ENCODE measurements around the gene MBNL1. TPM values are rescaled to one million over a fixed set of nuclear protein-coding genes. Genes with fewer than 3 reads are reported as not detected.
"Not testable (repeated sequence)": the region's sequence is repeated elsewhere in the genome, so short reads cannot be mapped to it uniquely, and the experiment has no call there.

The MBNL1 gene
- total RNA-seq, 1 experiment from 2014 or later: 117 TPM

- Histone ChIP-seq H3K27me3 (replicated peaks; ENCODE audit: insufficient read depth, low read depth, low read length, poor library complexity) (no peaks in the 10 kb centered on the region), H3K36me3 (ENCODE audit: insufficient read depth, low read length, poor library complexity, severe bottlenecking) (peaks cover 3% of the 10 kb centered on the region), H3K4me3 (ENCODE audit: low read depth, low read length, poor library complexity, severe bottlenecking) (no peak overlapping the region), H3K9me3 (ENCODE audit: low read depth, low read length, poor library complexity, severe bottlenecking) (peaks cover 14% of the 10 kb centered on the region), H3K27ac (ENCODE audit: low read depth, low read length, poor library complexity, severe bottlenecking) (no peak overlapping the region), H3K4me1 (ENCODE audit: insufficient read depth, low read length, poor library complexity, severe bottlenecking) (peaks cover 31% of the 10 kb centered on the region)
- TF ChIP-seq EZH2 (IDR thresholded peaks at IDR 0.05; ENCODE audit: borderline replicate concordance, low read depth, low read length, poor library complexity, severe bottlenecking): no peak
- TF ChIP-seq CTCF (conservative IDR thresholded peaks at IDR 0.05; ENCODE audit: low read depth, low read length): no peak
- intact Hi-C loops (cut with micrococcal nuclease; ENCODE audit: unreplicated experiment): no loop called here
- no TSS peak for BruUV-seq (replicated peaks)
- no peak for DNase-seq (ENCODE audit: low spot score)
- CTCF ChIA-PET: no interaction called here
- POLR2A ChIA-PET (ENCODE audit: low non-redundant PET): no interaction called here
Measured at GRCh38 chr3:152434142-152434541, 165.4 kb downstream of the MBNL1 start.

GRCh38 chr3:152435210-152435609 lies 166.5 kb downstream of the MBNL1 start:
- CTCF ChIA-PET; BruUV-seq (replicated peaks); POLR2A ChIA-PET (ENCODE audit: low non-redundant PET); H3K4me3 ChIP-seq (ENCODE audit: low read depth, low read length, poor library complexity, severe bottlenecking); H3K27ac ChIP-seq (ENCODE audit: low read depth, low read length, poor library complexity, severe bottlenecking); intact Hi-C loops (cut with micrococcal nuclease; ENCODE audit: unreplicated experiment); H3K36me3 ChIP-seq (ENCODE audit: insufficient read depth, low read length, poor library complexity, severe bottlenecking); DNase-seq (ENCODE audit: low spot score); H3K27me3 ChIP-seq (replicated peaks; ENCODE audit: insufficient read depth, low read depth, low read length, poor library complexity): not testable (repeated sequence)
- Histone ChIP-seq H3K9me3 (ENCODE audit: low read depth, low read length, poor library complexity, severe bottlenecking) (peaks cover 14% of the 10 kb centered on the region), H3K4me1 (ENCODE audit: insufficient read depth, low read length, poor library complexity, severe bottlenecking) (peaks cover 32% of the 10 kb centered on the region)

- Histone ChIP-seq H3K4me1 (ENCODE audit: insufficient read depth, low read length, poor library complexity, severe bottlenecking) (peaks cover 41% of the 10 kb centered on the region), H3K27me3 (replicated peaks; ENCODE audit: insufficient read depth, low read depth, low read length, poor library complexity) (no peaks in the 10 kb centered on the region), H3K36me3 (ENCODE audit: insufficient read depth, low read length, poor library complexity, severe bottlenecking) (peaks cover 3% of the 10 kb centered on the region), H3K4me3 (ENCODE audit: low read depth, low read length, poor library complexity, severe bottlenecking) (peak overlapping the region; percentile 16), H3K27ac (ENCODE audit: low read depth, low read length, poor library complexity, severe bottlenecking) (peak overlapping the region; percentile 51), H3K9me3 (ENCODE audit: low read depth, low read length, poor library complexity, severe bottlenecking) (peaks cover 14% of the 10 kb centered on the region)
- TF ChIP-seq CTCF (conservative IDR thresholded peaks at IDR 0.05; ENCODE audit: low read depth, low read length) (no peak), EZH2 (IDR thresholded peaks at IDR 0.05; ENCODE audit: borderline replicate concordance, low read depth, low read length, poor library complexity, severe bottlenecking) (no peak)
- ChIA-PET POLR2A (ENCODE audit: low non-redundant PET) (no interaction called here), CTCF (no interaction called here)
- peak; percentile 80 for DNase-seq (ENCODE audit: low spot score)
- no TSS peak for BruUV-seq (replicated peaks)
- intact Hi-C loops (cut with micrococcal nuclease; ENCODE audit: unreplicated experiment): no loop called here
Measured at GRCh38 chr3:152436707-152437590, 168.2 kb downstream of the MBNL1 start.

- ChIA-PET CTCF (no interaction called here), POLR2A (ENCODE audit: low non-redundant PET) (no interaction called here)
- DNase-seq (ENCODE audit: low spot score): no peak
- intact Hi-C loops (cut with micrococcal nuclease; ENCODE audit: unreplicated experiment): no loop called here
- no peak overlapping the region for H3K27ac ChIP-seq (ENCODE audit: low read depth, low read length, poor library complexity, severe bottlenecking)
- TF ChIP-seq CTCF (conservative IDR thresholded peaks at IDR 0.05; ENCODE audit: low read depth, low read length) (no peak), EZH2 (IDR thresholded peaks at IDR 0.05; ENCODE audit: borderline replicate concordance, low read depth, low read length, poor library complexity, severe bottlenecking) (no peak)
- H3K27me3 ChIP-seq (replicated peaks; ENCODE audit: insufficient read depth, low read depth, low read length, poor library complexity): no peaks in the 10 kb centered on the region
- H3K36me3 ChIP-seq (ENCODE audit: insufficient read depth, low read length, poor library complexity, severe bottlenecking): peaks cover 3% of the 10 kb centered on the region
- H3K4me1 ChIP-seq (ENCODE audit: insufficient read depth, low read length, poor library complexity, severe bottlenecking): peaks cover 41% of the 10 kb centered on the region
- H3K9me3 ChIP-seq (ENCODE audit: low read depth, low read length, poor library complexity, severe bottlenecking): peaks cover 14% of the 10 kb centered on the region
- H3K4me3 ChIP-seq (ENCODE audit: low read depth, low read length, poor library complexity, severe bottlenecking): no peak overlapping the region
- BruUV-seq (replicated peaks): no TSS peak
Measured at GRCh38 chr3:152438181-152438580, 169.5 kb downstream of the MBNL1 start.
